ENCODE results near the gene HK3. TPM values are rescaled to one million over a fixed set of nuclear protein-coding genes. Genes with fewer than 3 reads are reported as not detected.

Gene HK3
- not detected in 2 replicates for total RNA-seq (2014; rRNA removed; shearing (Covaris generic))
- polyA plus RNA-seq (2016; fragmentation: Nextera tagmentation; extraction: Ambion mirVana) = not detected in 2 replicates
- long read RNA-seq = 0 reads

- Histone ChIP-seq H3K27me3 (ENCODE audit: insufficient read depth) (no peaks in the 10 kb centered on the region), H3F3A (replicated peaks; ENCODE audit: low read depth) (no peaks in the 10 kb centered on the region), H3K9me2 (ENCODE audit: insufficient read depth) (no peaks in the 10 kb centered on the region), H2AFZ (no peak within 1 kb of the TSS), H3K4me2 (no peak within 1 kb of the TSS), H3K36me3 (ENCODE audit: insufficient read depth) (peaks cover 11% of the 10 kb centered on the region), H3K4me3 (no peak within 1 kb of the TSS), H4K20me1 (replicated peaks; ENCODE audit: insufficient read depth) (no peaks in the 10 kb centered on the region; the same call in 1 of the 2 replicates), H3K79me2 (replicated peaks; ENCODE audit: insufficient read depth) (no peaks in the 10 kb centered on the region), H3K4me1 (ENCODE audit: insufficient read depth) (0 out of 2 replicates have a peak, but pooled peaks cover 3% of the 10 kb centered on the region), H3K27ac (ENCODE audit: low read depth) (peak within 1 kb of the TSS; percentile 45)
- H3K36me3 Mint-ChIP-seq (ENCODE audit: low read depth) = peaks cover 15% of the 10 kb centered on the region
- no peaks in the 10 kb centered on the region for H3K9me3 Mint-ChIP-seq
- peak; percentile 24 for ATAC-seq
- H3K4me3 Mint-ChIP-seq = no peak within 1 kb of the TSS
- H3K27ac Mint-ChIP-seq = peak within 1 kb of the TSS; percentile 20; the same call in 1 of the 2 replicates
- TF ChIP-seq ETS1 (IDR thresholded peaks at IDR 0.05) = no peak
- no peak for TF ChIP-seq POLR2AphosphoS5 (IDR thresholded peaks at IDR 0.05; ENCODE audit: low read depth)
- no peak for TF ChIP-seq CREB1 (CRISPR knock-in tag; IDR thresholded peaks at IDR 0.05; ENCODE audit: low read depth)
- no peak for TF ChIP-seq REST (IDR thresholded peaks at IDR 0.05; ENCODE audit: unreplicated experiment)
- TF ChIP-seq EZH2phosphoT487 (IDR thresholded peaks at IDR 0.05; ENCODE audit: unreplicated experiment) = no peak
- TF ChIP-seq CTCF (conservative IDR thresholded peaks at IDR 0.05; ENCODE audit: low read depth in 2 of 2) = no peak
- H3K27me3 Mint-ChIP-seq (ENCODE audit: insufficient read depth, low read depth, poor library complexity) = peaks cover 2% of the 10 kb centered on the region
- peaks cover 22% of the 10 kb centered on the region for H3K4me1 Mint-ChIP-seq
- no peak for DNase-seq (ENCODE audit: low spot score)
Observed at GRCh38 chr5:176899296-176899891, at the start of gene HK3. Gene HK3 (minus strand): TSS chr5:176899346. CDS start chr5:176896159, 3,187 bp downstream.

GRCh38 chr5:176948458-176948857, 49.3 kb upstream of the HK3 start:
- H3K4me2 ChIP-seq = 0 out of 2 replicates have a peak overlapping the region, but pooled peaks have one; percentile 30
- DNase-seq (ENCODE audit: low spot score) = no peak
- no peak for ATAC-seq
- H3K27ac Mint-ChIP-seq = no peak overlapping the region; the same call in 1 of the 2 replicates
- peaks cover 39% of the 10 kb centered on the region for H3K4me1 ChIP-seq (ENCODE audit: insufficient read depth)
- no peaks in the 10 kb centered on the region for H3K9me2 ChIP-seq (ENCODE audit: insufficient read depth)
- peaks cover 42% of the 10 kb centered on the region for H3K4me1 Mint-ChIP-seq
- no peak overlapping the region for H2AFZ ChIP-seq
- H3K27me3 ChIP-seq (ENCODE audit: insufficient read depth) = no peaks in the 10 kb centered on the region
- no peaks in the 10 kb centered on the region for H3K9me3 Mint-ChIP-seq
- no peaks in the 10 kb centered on the region for H3K27me3 Mint-ChIP-seq (ENCODE audit: insufficient read depth, low read depth, poor library complexity)
- H3K4me3 Mint-ChIP-seq = no peak overlapping the region
- 0 out of 2 replicates have a peak, but pooled peaks cover 6% of the 10 kb centered on the region for H4K20me1 ChIP-seq (replicated peaks; ENCODE audit: insufficient read depth)
- no peak overlapping the region for H3K27ac ChIP-seq (ENCODE audit: low read depth)
- peaks cover 17% of the 10 kb centered on the region; the same call in 1 of the 2 replicates for H3F3A ChIP-seq (replicated peaks; ENCODE audit: low read depth)
- H3K79me2 ChIP-seq (replicated peaks; ENCODE audit: insufficient read depth) = no peaks in the 10 kb centered on the region
- H3K36me3 Mint-ChIP-seq (ENCODE audit: low read depth) = peaks cover 49% of the 10 kb centered on the region
- H3K36me3 ChIP-seq (ENCODE audit: insufficient read depth) = peaks cover 18% of the 10 kb centered on the region; the same call in 1 of the 2 replicates
- no peak overlapping the region for H3K4me3 ChIP-seq
- TF ChIP-seq ZNF462 (CRISPR knock-in tag; IDR thresholded peaks at IDR 0.05) = no peak
- no peak for TF ChIP-seq NANOG (IDR thresholded peaks at IDR 0.05; ENCODE audit: borderline replicate concordance)
